Ovary (tissue), 9 donors: ENCODE data around the gene SORCS2. TPM values are rescaled to one million over a fixed set of nuclear protein-coding genes. Genes with fewer than 3 reads are reported as not detected.

Experiments used
- DNase-seq, 5 donors: peaks; one replicate each; pipeline ENCODE4 v3.0.0-alpha.2; 2019 to 2020
- H3K27ac ChIP-seq, 2 donors: fragments of 200-600 bp; one replicate each; pipeline versions ENCODE4 v1.5.1 to v1.8.0; 2019 to 2022
- H3K27me3 ChIP-seq: fragments of 200-600 bp; one replicate; pipeline ENCODE4 v1.8.0; 2022
- H3K36me3 ChIP-seq: fragments of 200-600 bp; sonication (generic); one replicate; pipeline ENCODE4 v1.5.1; 2019
- H3K4me1 ChIP-seq: one replicate; pipeline ENCODE4 v1.8.1; 2013; ENCODE audit warnings: mild to moderate bottlenecking, moderate library complexity; ENCODE audit not compliant: insufficient read depth
- H3K4me3 ChIP-seq: fragments of 200-600 bp; sonication (generic); one replicate; pipeline ENCODE4 v1.5.1; 2017
- H3K9me3 ChIP-seq, 2 donors: fragments of 200-600 bp in 1 of 2; sonication (generic) in 1 of 2; one replicate each; pipeline versions ENCODE4 v1.5.1 to v1.8.1; 2013 to 2019; ENCODE audit warnings: mild to moderate bottlenecking in 1 of 2, moderate library complexity in 1 of 2
- CTCF ChIP-seq, 3 donors: fragments of 450-650 bp in 2 of 3; fragments of 200-600 bp in 1 of 3; IDR thresholded peaks; one replicate each; pipeline versions ENCODE4 v1.5.1 to v1.8.0; 2016 to 2022; ENCODE audit warnings: antibody characterized with exemption in 3 of 3, mild to moderate bottlenecking in 1 of 3
- EP300 ChIP-seq: sonication (generic); formaldehyde crosslinking; IDR thresholded peaks from one replicate; pipeline ENCODE4 v1.6.1; 2017; ENCODE audit warnings: antibody characterized with exemption
- POLR2A ChIP-seq: fragments of 450-650 bp; IDR thresholded peaks from one replicate; pipeline ENCODE4 v1.6.1; 2017; ENCODE audit warnings: antibody characterized with exemption, mild to moderate bottlenecking, moderate library complexity
- WGBS, 3 donors: extraction: QIAGEN DNeasy Blood & Tissue Kit in 1 of 3; methylation state at CpG; one replicate each; pipeline versions ENCODE4 v1.1.5 to v1.1.7; 2013 to 2017; 5-methylcytosine and 5-hydroxymethylcytosine counted together
- intact Hi-C, 4 donors: fragments of 100-400 bp; cut with DNase I; formaldehyde crosslinking; loops; one replicate each; pipeline versions ENCODE4 v1.11.0 to v1.15.1; 2022 to 2023
- polyA plus RNA-seq, 2 donors: library from polyadenylated mRNA; stranded (reverse); fragments of 200-250 nt in 1 of 2; fragments of 350-450 nt in 1 of 2; fragmentation: Illumina TruSeq in 1 of 2; extraction: RNeasy Lipid Tissue Mini Kit (QIAGEN cat#74804) in 1 of 2; gene quantifications; one replicate each; pipeline ENCODE4 v1.2.3, GENCODE V29; 2013 to 2014
- total RNA-seq, 7 donors: library from RNA; depleted of rRNA in 2 of 7; stranded (reverse); fragments of >200 nt in 2 of 7; fragmentation: NEBNext Ultra II Directional in 3 of 7; extraction: Animal tissue kit (Norgen Biotek cat#: 25700) in 3 of 7; gene quantifications; one replicate each; pipeline versions ENCODE4 v1.1.0 to v1.2.4, GENCODE V29; 2016 to 2023
- donor health status: DM: no; HTN: no; CAD: no; lungs with moderate emphysema.
- donor health status: DM: no; HTN: no; CAD: no.
- donor health status: Bipolar disorder and iron deficiency.
- donor health status: DM: yes; HTN: yes; CAD: no.
- donor health status: DM: no; HTN: no; CAD: no.
- donor health status: DM: yes; HTN: yes; CAD: no.

SORCS2 gene
- total and polyA plus RNA-seq, 9 donors: 0.60 to 23.9 (median 7.1) TPM

GRCh38 chr4:7610022-7610670 lies 417.8 kb downstream of the SORCS2 start:
- Histone ChIP-seq H3K9me3 (no peaks in the 10 kb centered on the region), H3K4me3 (no peak overlapping the region), H3K27ac (no peak overlapping the region), H3K4me1 (peaks cover 6% of the 10 kb centered on the region), H3K27me3 (no peaks in the 10 kb centered on the region), H3K36me3 (no peaks in the 10 kb centered on the region)
- intact Hi-C loops: no loop called here
- 83 to 90% (median 87%) methylated on average over 17 of the region's 17 CpGs for WGBS, 3 donors
- no peak for TF ChIP-seq CTCF (IDR thresholded peaks at IDR 0.05)
- no peak for TF ChIP-seq POLR2A
- no peak for TF ChIP-seq EP300
- no peak for DNase-seq

- H3K9me3 ChIP-seq: no peaks in the 10 kb centered on the region
- no peak for DNase-seq
- H3K27me3 ChIP-seq: no peaks in the 10 kb centered on the region
- H3K36me3 ChIP-seq: no peaks in the 10 kb centered on the region
- 91 to 96% (median 96%) methylated on average over 8 of the region's 8 CpGs for WGBS, 3 donors
- no peak overlapping the region for H3K4me3 ChIP-seq
- intact Hi-C loops: no loop called here
- TF ChIP-seq EP300 (no peak), POLR2A (no peak), CTCF (IDR thresholded peaks at IDR 0.05) (no peak)
- H3K4me1 ChIP-seq: peaks cover 6% of the 10 kb centered on the region
- no peak overlapping the region for H3K27ac ChIP-seq
These were observed 418.5 kb downstream of the SORCS2 start for GRCh38 chr4:7610841-7611240.

GRCh38 chr4:7612311-7612897 lies 420.1 kb downstream of the SORCS2 start:
- intact Hi-C loops: no loop called here
- no peak for DNase-seq
- Histone ChIP-seq H3K36me3 (no peaks in the 10 kb centered on the region), H3K4me3 (no peak overlapping the region), H3K27me3 (no peaks in the 10 kb centered on the region), H3K4me1 (peaks cover 3% of the 10 kb centered on the region), H3K27ac (no peak overlapping the region), H3K9me3 (no peaks in the 10 kb centered on the region)
- WGBS, 3 donors: 89 to 93% (median 90%) methylated on average over 16 of the region's 16 CpGs
- TF ChIP-seq EP300 (no peak), CTCF (IDR thresholded peaks at IDR 0.05) (no peak), POLR2A (no peak)

- Histone ChIP-seq H3K36me3 (no peaks in the 10 kb centered on the region), H3K27me3 (no peaks in the 10 kb centered on the region)
- WGBS, 3 donors: 98 to 100% (median 100%) methylated on average over 1 of the region's 1 CpG
These were observed 422.1 kb downstream of the SORCS2 start for GRCh38 chr4:7614350-7614949.

More at GRCh38 chr4:7614350-7614949, 422.1 kb downstream of the SORCS2 start:
- Histone ChIP-seq H3K9me3 (no peaks in the 10 kb centered on the region), H3K4me1 (no peaks in the 10 kb centered on the region), H3K27ac (no peak overlapping the region), H3K4me3 (no peak overlapping the region)
- TF ChIP-seq CTCF (IDR thresholded peaks at IDR 0.05) (no peak), POLR2A (no peak), EP300 (no peak)
- intact Hi-C loops: no loop called here
- DNase-seq: no peak
